Peyer's patch (tissue), 4 donors: ENCODE data around the gene FGGY.

Source experiments
- POLR2A ChIP-seq, 2 donors: fragments of 450-650 bp; IDR thresholded peaks; one replicate each; pipeline ENCODE4 v1.5.1; 2017; ENCODE audit warnings: antibody characterized with exemption in 2 of 2, mild to moderate bottlenecking in 2 of 2, moderate library complexity in 2 of 2
- TF ChIP-seq, protein P1 (sequence below), 6 experiments: fragments of 450-650 bp in 4 of 6; fragments of 200-600 bp in 2 of 6; sonication (generic) in 1 of 6; IDR thresholded peaks; one replicate each; pipeline ENCODE4 v1.5.1; 2017 to 2019; ENCODE audit warnings: antibody characterized with exemption in 6 of 6, mild to moderate bottlenecking in 3 of 6, moderate library complexity in 1 of 6

DNA sequence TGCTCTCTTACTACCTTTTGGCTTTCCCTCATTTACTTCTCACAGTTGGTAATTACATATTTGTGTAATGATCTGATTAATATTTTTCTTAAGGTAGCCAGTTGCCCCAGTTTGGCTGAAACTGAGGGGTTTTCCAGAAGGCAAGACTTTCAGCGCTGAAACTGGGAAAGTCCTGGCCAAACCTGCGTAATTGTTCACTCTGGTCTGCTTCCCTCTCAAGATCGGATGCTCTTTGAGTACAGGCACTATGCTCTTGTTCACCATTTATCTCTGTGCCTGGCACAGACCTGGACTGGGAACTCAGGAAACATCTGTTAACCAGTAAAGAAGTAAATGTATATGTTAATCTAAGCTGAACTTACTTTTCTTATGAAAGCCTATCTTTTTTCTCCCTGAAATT lies 308.3 kb downstream of the FGGY start:
- TF ChIP-seq, protein P1, sequence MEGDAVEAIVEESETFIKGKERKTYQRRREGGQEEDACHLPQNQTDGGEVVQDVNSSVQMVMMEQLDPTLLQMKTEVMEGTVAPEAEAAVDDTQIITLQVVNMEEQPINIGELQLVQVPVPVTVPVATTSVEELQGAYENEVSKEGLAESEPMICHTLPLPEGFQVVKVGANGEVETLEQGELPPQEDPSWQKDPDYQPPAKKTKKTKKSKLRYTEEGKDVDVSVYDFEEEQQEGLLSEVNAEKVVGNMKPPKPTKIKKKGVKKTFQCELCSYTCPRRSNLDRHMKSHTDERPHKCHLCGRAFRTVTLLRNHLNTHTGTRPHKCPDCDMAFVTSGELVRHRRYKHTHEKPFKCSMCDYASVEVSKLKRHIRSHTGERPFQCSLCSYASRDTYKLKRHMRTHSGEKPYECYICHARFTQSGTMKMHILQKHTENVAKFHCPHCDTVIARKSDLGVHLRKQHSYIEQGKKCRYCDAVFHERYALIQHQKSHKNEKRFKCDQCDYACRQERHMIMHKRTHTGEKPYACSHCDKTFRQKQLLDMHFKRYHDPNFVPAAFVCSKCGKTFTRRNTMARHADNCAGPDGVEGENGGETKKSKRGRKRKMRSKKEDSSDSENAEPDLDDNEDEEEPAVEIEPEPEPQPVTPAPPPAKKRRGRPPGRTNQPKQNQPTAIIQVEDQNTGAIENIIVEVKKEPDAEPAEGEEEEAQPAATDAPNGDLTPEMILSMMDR (IDR thresholded peaks at IDR 0.05), result no peak
- TF ChIP-seq POLR2A (IDR thresholded peaks at IDR 0.05), result no peak
